Fibroblast of lung (primary cell): ENCODE data around the gene FAAP20.

Experiments
- EZH2 ChIP-seq: IDR thresholded peaks from 2 replicates; pipeline ENCODE4 v1.5.1; 2012; ENCODE audit warnings: low read length, control low read depth, mild to moderate bottlenecking; ENCODE audit errors: missing control alignments
- TF ChIP-seq, protein P1 (sequence below), 2 donors: IDR thresholded peaks in 1 of 2; conservative IDR thresholded peaks in 1 of 2; 1 replicate in 1 of 2; 2 replicates in 1 of 2; pipeline ENCODE4 v1.5.1; 2011 to 2012; ENCODE audit warnings: low read length in 2 of 2, control low read depth in 1 of 2, inconsistent platforms in 1 of 2, low read depth in 1 of 2, mild to moderate bottlenecking in 1 of 2

DNA sequence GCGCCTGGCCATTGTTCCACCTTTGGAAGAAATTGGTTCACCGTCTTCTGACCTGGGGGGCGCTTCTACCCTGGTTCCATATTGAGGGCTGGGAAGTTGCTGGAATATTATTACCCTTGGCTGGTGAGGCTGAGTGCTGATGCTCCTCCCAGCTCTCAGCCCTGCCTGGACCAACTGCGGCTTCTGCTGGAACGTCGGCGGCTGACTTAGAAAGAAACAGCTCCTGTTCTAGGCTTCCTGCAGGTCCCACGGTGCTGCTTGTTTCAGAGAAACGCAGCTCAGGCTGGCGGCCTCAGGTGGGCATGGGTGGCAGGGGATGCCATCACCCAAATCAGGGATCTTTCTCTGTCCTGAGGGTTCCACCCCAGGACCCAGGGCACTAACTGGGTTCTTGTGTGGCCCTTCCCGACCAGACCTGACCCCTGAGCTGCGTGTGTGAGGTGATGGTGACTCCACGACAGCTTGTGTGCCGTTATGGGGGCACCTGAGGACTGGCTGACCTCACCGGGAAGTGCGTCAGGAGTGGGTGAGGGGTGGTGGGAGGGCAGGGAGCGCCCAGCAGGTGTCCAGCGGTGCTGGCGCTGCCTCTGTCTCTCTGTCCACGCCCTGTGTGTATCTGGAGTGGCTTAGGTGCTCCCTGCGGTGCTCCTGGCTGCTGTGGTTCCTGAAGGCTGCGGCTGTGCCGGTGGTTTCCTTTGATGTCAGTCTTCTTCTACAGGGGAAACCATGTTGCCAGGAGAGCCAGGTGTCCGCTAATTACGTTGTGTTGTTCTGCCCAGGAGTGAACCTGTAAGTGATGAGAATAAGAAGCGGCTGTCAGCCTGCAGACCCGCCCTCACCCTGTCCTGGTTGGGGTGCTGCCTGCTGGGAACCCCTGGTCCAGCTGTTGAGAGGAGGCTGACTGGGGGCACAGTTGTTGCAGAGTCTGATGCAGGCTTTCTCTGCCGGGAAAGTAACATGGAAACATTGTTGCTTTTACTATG lies 42.4 kb upstream of the FAAP20 start:
- no peak for TF ChIP-seq EZH2
- TF ChIP-seq, protein P1, sequence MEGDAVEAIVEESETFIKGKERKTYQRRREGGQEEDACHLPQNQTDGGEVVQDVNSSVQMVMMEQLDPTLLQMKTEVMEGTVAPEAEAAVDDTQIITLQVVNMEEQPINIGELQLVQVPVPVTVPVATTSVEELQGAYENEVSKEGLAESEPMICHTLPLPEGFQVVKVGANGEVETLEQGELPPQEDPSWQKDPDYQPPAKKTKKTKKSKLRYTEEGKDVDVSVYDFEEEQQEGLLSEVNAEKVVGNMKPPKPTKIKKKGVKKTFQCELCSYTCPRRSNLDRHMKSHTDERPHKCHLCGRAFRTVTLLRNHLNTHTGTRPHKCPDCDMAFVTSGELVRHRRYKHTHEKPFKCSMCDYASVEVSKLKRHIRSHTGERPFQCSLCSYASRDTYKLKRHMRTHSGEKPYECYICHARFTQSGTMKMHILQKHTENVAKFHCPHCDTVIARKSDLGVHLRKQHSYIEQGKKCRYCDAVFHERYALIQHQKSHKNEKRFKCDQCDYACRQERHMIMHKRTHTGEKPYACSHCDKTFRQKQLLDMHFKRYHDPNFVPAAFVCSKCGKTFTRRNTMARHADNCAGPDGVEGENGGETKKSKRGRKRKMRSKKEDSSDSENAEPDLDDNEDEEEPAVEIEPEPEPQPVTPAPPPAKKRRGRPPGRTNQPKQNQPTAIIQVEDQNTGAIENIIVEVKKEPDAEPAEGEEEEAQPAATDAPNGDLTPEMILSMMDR (conservative IDR thresholded peaks at IDR 0.05 in 1 of 2, IDR thresholded peaks at IDR 0.05 in 1 of 2; ENCODE audit: low read depth in 1 of 2, low read length in 2 of 2) = no peak
